Vagina (tissue), 2 donors: Measurements from ENCODE around the gene NFKBIZ.

Experiments used
- POLR2A ChIP-seq, 2 donors: fragments of 450-650 bp; IDR thresholded peaks; one replicate each; pipeline ENCODE4 v1.6.1; 2017; ENCODE audit warnings: antibody characterized with exemption in 2 of 2, mild to moderate bottlenecking in 2 of 2, moderate library complexity in 2 of 2
- POLR2AphosphoS5 ChIP-seq, 2 donors: sonication (generic); formaldehyde crosslinking; IDR thresholded peaks; one replicate each; pipeline ENCODE4 v1.9.0; 2017; ENCODE audit warnings: antibody characterized with exemption in 2 of 2, mild to moderate bottlenecking in 2 of 2, low read depth in 1 of 2; ENCODE audit not compliant: insufficient read depth in 1 of 2
- TF ChIP-seq, protein P1 (sequence below), 3 experiments: fragments of 450-650 bp in 2 of 3; fragments of 200-600 bp in 1 of 3; sonication (generic) in 1 of 3; IDR thresholded peaks; one replicate each; pipeline ENCODE4 v1.5.1; 2017 to 2019; ENCODE audit warnings: antibody characterized with exemption in 3 of 3, mild to moderate bottlenecking in 2 of 3, moderate library complexity in 2 of 3

DNA sequence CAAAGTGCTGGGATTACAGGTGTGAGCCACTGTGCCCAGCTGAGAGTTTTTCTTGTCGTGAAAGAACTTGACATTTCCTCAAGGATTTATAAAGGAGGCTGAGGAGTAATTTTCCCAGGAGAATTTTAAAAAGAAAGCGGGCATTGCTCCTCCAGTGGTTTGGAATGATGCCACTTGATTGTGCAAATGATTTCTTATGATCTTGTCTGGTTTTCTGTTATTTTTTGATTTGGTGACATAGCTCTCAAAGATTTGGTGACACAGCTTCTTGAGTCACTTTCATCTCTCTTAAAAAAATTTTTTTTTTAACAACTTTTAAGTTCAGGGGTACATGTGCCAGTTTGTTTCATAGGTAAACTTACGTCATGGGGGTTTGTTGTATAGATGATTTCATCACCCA, 24.6 kb upstream of the NFKBIZ start:
- TF ChIP-seq, protein P1, sequence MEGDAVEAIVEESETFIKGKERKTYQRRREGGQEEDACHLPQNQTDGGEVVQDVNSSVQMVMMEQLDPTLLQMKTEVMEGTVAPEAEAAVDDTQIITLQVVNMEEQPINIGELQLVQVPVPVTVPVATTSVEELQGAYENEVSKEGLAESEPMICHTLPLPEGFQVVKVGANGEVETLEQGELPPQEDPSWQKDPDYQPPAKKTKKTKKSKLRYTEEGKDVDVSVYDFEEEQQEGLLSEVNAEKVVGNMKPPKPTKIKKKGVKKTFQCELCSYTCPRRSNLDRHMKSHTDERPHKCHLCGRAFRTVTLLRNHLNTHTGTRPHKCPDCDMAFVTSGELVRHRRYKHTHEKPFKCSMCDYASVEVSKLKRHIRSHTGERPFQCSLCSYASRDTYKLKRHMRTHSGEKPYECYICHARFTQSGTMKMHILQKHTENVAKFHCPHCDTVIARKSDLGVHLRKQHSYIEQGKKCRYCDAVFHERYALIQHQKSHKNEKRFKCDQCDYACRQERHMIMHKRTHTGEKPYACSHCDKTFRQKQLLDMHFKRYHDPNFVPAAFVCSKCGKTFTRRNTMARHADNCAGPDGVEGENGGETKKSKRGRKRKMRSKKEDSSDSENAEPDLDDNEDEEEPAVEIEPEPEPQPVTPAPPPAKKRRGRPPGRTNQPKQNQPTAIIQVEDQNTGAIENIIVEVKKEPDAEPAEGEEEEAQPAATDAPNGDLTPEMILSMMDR (IDR thresholded peaks at IDR 0.05): no peak
- no peak for TF ChIP-seq POLR2A (IDR thresholded peaks at IDR 0.05)
- no peak for TF ChIP-seq POLR2AphosphoS5 (IDR thresholded peaks at IDR 0.05; ENCODE audit: insufficient read depth in 1 of 2, low read depth in 1 of 2)
